ENCODE measurements around the gene SPPL3.

DNA sequence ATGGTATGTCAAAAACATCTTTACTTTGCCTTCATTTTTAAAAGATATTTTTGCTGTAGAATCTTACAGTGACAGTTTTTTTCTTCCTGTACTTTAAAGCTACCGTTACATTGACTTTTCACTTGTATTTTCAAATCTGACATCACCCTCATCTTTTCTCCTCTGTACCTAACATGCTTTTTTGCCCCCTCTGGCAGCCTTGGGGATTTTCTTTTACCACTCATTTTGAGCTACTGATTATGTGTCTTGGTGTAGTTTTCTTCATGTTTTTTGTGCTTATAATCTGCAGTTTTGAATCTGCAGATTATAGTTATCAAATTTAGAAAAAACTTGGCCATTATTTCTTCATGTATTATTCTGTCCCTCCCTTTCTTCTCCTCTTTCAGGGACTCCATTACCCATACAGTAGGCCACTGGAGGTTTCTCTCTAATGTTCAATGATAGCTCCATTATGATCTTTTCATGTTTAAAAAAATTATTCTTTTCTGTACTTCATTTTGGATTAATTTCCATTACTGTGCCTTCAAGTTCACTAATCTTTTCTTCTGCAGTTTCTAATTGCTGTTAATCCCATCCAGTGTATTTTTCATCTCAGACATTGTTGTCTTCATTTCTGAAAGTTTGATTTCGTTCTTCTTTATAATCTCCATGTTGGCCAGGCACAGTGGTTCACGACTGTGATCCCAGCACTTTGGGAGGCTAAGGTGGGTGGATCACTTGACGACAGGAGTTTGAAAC is 108.5 kb downstream of the SPPL3 start:
- TF ChIP-seq OSR1 (CRISPR knock-in tag; IDR thresholded peaks at IDR 0.05) (no peak), SNAI2 (CRISPR knock-in tag; IDR thresholded peaks at IDR 0.05) (no peak), RARB (CRISPR knock-in tag; IDR thresholded peaks at IDR 0.05) (no peak), ZC3H10 (CRISPR knock-in tag; IDR thresholded peaks at IDR 0.05) (no peak), ZNF8 (CRISPR knock-in tag; IDR thresholded peaks at IDR 0.05) (no peak), TCF4 (CRISPR knock-in tag; IDR thresholded peaks at IDR 0.05; ENCODE audit: borderline replicate concordance) (no peak), ISL1 (CRISPR knock-in tag; IDR thresholded peaks at IDR 0.05) (no peak), ARNTL (CRISPR knock-in tag; IDR thresholded peaks at IDR 0.05; ENCODE audit: borderline replicate concordance, low read depth) (no peak), ZFP3 (CRISPR knock-in tag; IDR thresholded peaks at IDR 0.05) (no peak), ZNF70 (CRISPR knock-in tag; IDR thresholded peaks at IDR 0.05) (no peak), ZNF565 (CRISPR knock-in tag; conservative IDR thresholded peaks at IDR 0.05; ENCODE audit: low read depth) (no peak), ESRRG (CRISPR knock-in tag; IDR thresholded peaks at IDR 0.05) (no peak)
- TF ChIP-seq, protein P1, sequence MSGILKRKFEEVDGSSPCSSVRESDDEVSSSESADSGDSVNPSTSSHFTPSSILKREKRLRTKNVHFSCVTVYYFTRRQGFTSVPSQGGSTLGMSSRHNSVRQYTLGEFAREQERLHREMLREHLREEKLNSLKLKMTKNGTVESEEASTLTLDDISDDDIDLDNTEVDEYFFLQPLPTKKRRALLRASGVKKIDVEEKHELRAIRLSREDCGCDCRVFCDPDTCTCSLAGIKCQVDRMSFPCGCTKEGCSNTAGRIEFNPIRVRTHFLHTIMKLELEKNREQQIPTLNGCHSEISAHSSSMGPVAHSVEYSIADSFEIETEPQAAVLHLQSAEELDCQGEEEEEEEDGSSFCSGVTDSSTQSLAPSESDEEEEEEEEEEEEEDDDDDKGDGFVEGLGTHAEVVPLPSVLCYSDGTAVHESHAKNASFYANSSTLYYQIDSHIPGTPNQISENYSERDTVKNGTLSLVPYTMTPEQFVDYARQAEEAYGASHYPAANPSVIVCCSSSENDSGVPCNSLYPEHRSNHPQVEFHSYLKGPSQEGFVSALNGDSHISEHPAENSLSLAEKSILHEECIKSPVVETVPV (CRISPR knock-in tag; IDR thresholded peaks at IDR 0.05) = no peak
- TF ChIP-seq, protein P2, sequence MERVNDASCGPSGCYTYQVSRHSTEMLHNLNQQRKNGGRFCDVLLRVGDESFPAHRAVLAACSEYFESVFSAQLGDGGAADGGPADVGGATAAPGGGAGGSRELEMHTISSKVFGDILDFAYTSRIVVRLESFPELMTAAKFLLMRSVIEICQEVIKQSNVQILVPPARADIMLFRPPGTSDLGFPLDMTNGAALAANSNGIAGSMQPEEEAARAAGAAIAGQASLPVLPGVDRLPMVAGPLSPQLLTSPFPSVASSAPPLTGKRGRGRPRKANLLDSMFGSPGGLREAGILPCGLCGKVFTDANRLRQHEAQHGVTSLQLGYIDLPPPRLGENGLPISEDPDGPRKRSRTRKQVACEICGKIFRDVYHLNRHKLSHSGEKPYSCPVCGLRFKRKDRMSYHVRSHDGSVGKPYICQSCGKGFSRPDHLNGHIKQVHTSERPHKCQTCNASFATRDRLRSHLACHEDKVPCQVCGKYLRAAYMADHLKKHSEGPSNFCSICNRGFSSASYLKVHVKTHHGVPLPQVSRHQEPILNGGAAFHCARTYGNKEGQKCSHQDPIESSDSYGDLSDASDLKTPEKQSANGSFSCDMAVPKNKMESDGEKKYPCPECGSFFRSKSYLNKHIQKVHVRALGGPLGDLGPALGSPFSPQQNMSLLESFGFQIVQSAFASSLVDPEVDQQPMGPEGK (CRISPR knock-in tag; IDR thresholded peaks at IDR 0.05; ENCODE audit: borderline replicate concordance) = no peak

Data from SK-N-SH treated with all-trans-retinoic acid at 6 μM for 48 hours (cell line).